HG02840 (cell line): ENCODE results near the gene CIP2A.

ENCODE experiments used
- ATAC-seq: cut with Tn5 transposase; IDR thresholded peaks from one replicate; pipeline ENCODE4 v1.9.1; 2021; ENCODE audit warnings: mild to moderate bottlenecking, moderate library complexity, moderate number of reproducible peaks; ENCODE audit not compliant: unreplicated experiment, low FRiP score

Gene CIP2A

GRCh38 chr3:108512671-108513070 lies 76.6 kb downstream of the CIP2A start:
- no peak for ATAC-seq

- no peak for ATAC-seq
Observed at GRCh38 chr3:108511490-108511889, 77.7 kb downstream of the CIP2A start.

- no peak for ATAC-seq
Observed at GRCh38 chr3:108511055-108511454, 78.2 kb downstream of the CIP2A start.

GRCh38 chr3:108510496-108510895 lies 78.7 kb downstream of the CIP2A start, which contains the start of gene MYH15:
Gene MYH15, minus strand, starts transcription at chr3:108510596. Its CDS starts 66 bp downstream, at chr3:108510530.
- ATAC-seq = no peak

- ATAC-seq = no peak
Observed at GRCh38 chr3:108509871-108510270, 79.4 kb downstream of the CIP2A start.

GRCh38 chr3:108509263-108509662 lies 80.0 kb downstream of the CIP2A start:
- no peak for ATAC-seq

GRCh38 chr3:108507902-108508301 lies 81.3 kb downstream of the CIP2A start:
- no peak for ATAC-seq

- no peak for ATAC-seq
Observed at GRCh38 chr3:108505811-108506210, 83.4 kb downstream of the CIP2A start.

- ATAC-seq = no peak
Observed at GRCh38 chr3:108503722-108504121, 85.5 kb downstream of the CIP2A start.

- no peak for ATAC-seq
Observed at GRCh38 chr3:108501535-108501934, 87.7 kb downstream of the CIP2A start.

GRCh38 chr3:108500728-108501127 lies 88.5 kb downstream of the CIP2A start:
- no peak for ATAC-seq
